HG03039 (cell line): Measurements from ENCODE around the gene C1orf159.
"Not testable (repeated sequence)": the region's sequence is repeated elsewhere in the genome, so short reads cannot be mapped to it uniquely, and the experiment has no call there.

Source experiments
- ATAC-seq: cut with Tn5 transposase; IDR thresholded peaks from one replicate; pipeline ENCODE4 v1.9.1; 2021; ENCODE audit warnings: mild to moderate bottlenecking, moderate library complexity; ENCODE audit not compliant: unreplicated experiment

C1orf159 gene

DNA sequence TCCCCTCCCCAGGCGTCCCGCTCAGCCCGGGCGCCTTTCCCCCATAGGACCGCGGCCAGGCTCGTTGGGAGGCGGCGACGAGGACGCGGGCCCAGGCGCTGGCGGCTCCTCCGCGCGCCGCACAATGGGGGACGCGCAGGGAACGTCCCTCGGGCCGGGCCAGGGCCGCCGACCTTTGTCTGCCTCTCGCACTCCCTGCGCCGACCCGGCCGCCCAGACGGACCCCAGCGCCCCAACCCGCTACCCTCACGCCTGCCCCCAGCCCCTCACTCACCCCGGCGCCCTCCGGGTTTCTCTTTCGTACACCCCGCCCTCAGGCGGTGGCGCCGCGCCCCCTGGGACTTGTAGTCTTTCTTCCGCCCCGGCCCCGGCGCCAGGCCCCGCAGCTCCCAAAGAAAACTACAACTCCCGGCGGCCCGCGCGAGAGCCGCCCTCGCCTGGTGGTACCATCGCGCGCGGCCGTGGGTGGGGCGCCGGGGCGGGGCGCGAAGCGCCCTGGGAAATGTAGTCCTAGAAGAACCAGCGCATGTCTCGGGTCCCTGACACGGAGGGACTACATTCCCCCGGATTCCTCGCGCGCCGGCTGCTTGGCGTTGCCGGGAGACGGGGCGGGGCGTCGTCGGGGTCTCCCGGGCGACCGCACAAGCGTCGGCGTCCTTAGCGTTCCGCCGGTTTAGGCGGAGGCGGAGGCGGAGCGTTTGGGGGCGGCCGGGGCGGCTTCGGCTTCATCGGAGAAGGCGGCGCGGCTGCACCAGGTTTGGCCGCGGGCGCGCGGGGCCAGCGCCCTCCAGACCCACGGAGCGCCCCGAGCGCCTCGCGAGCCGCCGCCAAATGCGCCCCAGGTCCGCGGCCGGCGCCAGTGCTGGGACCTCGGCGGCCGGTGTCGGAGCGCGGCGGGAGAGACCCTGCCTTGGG lies at the start of gene C1orf159:
C1orf159 (minus strand) TSS at position 304 of the 915 bp plus-strand sequence. CDS start 24,546 bp downstream, outside the sequence.
- peak; percentile 87 for ATAC-seq

GRCh38 chr1:1165485-1165884 lies 49.6 kb upstream of the C1orf159 start:
- no peak for ATAC-seq

- ATAC-seq, result no peak
Measured at GRCh38 chr1:1164701-1165451, 49.0 kb upstream of the C1orf159 start.

DNA sequence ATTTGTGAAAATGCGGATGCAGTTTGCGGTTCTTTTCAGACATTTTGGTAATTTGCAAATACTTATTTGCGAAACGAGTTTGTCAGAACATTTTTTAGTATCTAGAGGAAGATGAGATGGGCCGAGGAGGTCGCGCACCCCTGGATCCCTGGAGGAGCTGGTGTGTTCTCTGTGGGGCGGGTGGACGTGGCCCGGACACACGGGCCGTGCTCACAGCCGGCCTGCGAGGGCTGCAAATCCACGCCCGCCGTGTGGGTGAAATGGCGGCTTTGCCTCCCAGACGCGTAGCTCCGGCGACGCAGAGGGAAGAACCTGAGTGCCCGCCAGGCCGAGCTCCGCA lies 48.4 kb upstream of the C1orf159 start:
- no peak for ATAC-seq

DNA sequence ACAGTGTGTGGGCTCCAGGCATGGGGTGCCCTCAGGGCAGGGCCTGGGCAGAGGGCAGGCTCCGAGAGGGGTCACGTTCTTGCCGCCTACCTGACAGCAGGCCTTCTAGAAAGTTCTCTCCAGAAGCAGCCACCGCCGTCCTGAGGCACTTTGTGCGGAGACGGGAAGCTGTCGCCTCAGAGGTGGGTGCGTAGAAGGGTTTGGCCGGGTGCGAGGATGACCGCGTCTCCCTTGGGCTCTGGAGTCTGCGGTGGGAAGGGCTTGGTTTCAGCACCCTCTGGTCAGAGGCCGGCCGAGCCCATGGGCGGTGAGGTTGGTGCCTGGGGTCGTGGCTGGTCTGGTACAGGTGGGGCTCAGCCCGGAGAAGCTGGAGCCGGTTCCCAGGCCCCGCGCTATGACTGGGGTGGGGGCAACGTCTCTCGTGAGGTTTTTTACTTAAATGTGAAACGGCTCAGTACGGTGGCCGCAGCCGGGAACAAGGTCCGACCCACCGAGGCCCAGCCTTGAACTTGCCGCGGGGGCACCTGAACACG lies 47.7 kb upstream of the C1orf159 start:
- ATAC-seq, result no peak

GRCh38 chr1:1162597-1163537 lies 47.0 kb upstream of the C1orf159 start:
- no peak for ATAC-seq

GRCh38 chr1:1161683-1162079 lies 45.8 kb upstream of the C1orf159 start:
- ATAC-seq, result no peak

- no peak for ATAC-seq
Measured at GRCh38 chr1:1161078-1161682, 45.3 kb upstream of the C1orf159 start.

GRCh38 chr1:1160281-1160930 lies 44.5 kb upstream of the C1orf159 start:
- ATAC-seq, result no peak

GRCh38 chr1:1157914-1158710 lies 42.2 kb upstream of the C1orf159 start:
- ATAC-seq, result no peak

- ATAC-seq, result no peak
Measured at GRCh38 chr1:1157426-1157913, 41.6 kb upstream of the C1orf159 start.

DNA sequence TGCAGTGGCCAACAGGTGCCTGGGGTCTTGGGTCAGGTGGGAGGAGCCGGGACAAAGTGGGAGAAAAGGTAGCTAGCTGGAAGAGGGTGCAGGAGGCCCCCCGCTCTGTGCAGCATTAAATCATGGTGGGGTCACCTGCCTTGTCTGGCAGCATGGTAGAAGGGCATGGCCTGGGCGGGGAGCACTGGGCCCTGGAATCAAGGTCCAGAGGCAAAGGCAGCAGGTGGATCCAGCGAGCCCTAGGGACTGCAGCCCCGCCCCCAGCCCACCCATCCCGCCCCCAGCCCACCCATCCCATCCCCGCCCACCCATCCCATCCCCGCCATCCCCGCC lies 41.1 kb upstream of the C1orf159 start:
- no peak for ATAC-seq

GRCh38 chr1:1156140-1157032 lies 40.5 kb upstream of the C1orf159 start:
- ATAC-seq, result no peak

- ATAC-seq, result no peak
Measured at GRCh38 chr1:1155258-1155657, 39.4 kb upstream of the C1orf159 start.

- ATAC-seq, result no peak
Measured at GRCh38 chr1:1153874-1154273, 38.0 kb upstream of the C1orf159 start.

DNA sequence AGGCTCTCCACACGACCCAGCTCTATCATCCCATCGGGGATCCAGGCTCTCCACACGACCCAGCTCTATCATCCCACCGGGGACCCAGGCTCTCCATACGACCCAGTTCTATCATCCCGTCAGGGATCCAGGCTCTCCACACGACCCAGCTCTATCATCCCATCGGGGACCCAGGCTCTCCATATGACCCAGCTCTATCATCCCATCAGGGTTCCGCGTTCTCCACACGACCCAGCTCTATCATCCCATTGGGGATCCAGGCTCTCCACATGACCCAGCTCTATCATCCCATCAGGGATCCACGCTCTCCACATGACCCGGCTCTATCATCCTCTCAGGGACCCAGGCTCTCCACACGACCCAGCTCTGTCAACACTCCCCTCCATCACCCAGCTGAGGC lies 37.3 kb upstream of the C1orf159 start:
- ATAC-seq, result not testable (repeated sequence)

GRCh38 chr1:1152431-1152830 lies 36.5 kb upstream of the C1orf159 start:
- ATAC-seq, result not testable (repeated sequence)

DNA sequence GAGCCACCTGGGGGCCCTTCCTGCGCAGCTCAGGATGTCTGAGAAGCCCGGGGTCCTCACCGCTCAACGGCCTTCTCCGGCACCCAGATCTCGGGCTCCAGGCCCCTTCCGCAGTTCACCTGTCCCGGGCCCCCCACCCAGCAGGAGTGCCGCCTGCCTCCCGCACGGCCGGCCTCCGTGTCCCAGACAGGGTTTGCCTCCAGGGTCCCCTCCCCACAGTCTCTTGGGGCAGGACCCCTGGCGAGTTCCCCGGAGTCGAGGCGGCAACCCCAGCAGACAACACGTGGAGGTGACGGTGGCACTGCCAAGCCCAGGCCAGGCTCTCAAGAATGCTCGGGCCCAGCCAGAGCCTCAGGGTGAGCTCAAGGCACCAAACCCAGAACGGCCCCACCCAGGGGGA lies 35.4 kb upstream of the C1orf159 start:
- no peak for ATAC-seq
